A673 (cell line): ENCODE data around the gene CD244.

Source experiments
- CTCF ChIP-seq: fragments of 300-800, 200-600 bp; sonication (generic); conservative IDR thresholded peaks from 2 replicates; pipeline ENCODE4 v1.5.1; 2017; ENCODE audit warnings: low read depth, mild to moderate bottlenecking, antibody characterized with exemption, low read length, moderate library complexity, mixed read lengths
- EZH2 ChIP-seq: fragments of 200-600 bp; sonication (generic); IDR thresholded peaks from 2 replicates; pipeline ENCODE4 v1.6.1; 2017; ENCODE audit warnings: borderline replicate concordance, low read depth, mild to moderate bottlenecking, mixed read lengths, antibody characterized with exemption, low read length; ENCODE audit not compliant: poor library complexity, severe bottlenecking

- TF ChIP-seq EZH2: no peak
- no peak for TF ChIP-seq CTCF
Measured at GRCh38 chr1:160862203-160863060, at the start of gene CD244.
